ENCODE data around the gene SLC17A9. TPM values are rescaled to one million over a fixed set of nuclear protein-coding genes. Genes with fewer than 3 reads are reported as not detected.

SLC17A9 gene
- total RNA-seq, 1 experiment from 2014 or later, result not detected

GRCh38 chr20:62928246-62928939, 24.1 kb upstream of the SLC17A9 start:
- no peak overlapping the region for H3K4me3 ChIP-seq
- no peaks in the 10 kb centered on the region for H3K9me3 ChIP-seq
- H3K36me3 ChIP-seq, result peaks cover 18% of the 10 kb centered on the region
- H3K27me3 ChIP-seq, result no peaks in the 10 kb centered on the region
- no peak for DNase-seq

- H3K36me3 ChIP-seq, result peaks cover 25% of the 10 kb centered on the region
- no peaks in the 10 kb centered on the region for H3K9me3 ChIP-seq
- no peak for DNase-seq
- H3K27me3 ChIP-seq, result no peaks in the 10 kb centered on the region
- no peak overlapping the region for H3K4me3 ChIP-seq
These were observed 23.4 kb upstream of the SLC17A9 start for GRCh38 chr20:62929051-62929538.

DNA sequence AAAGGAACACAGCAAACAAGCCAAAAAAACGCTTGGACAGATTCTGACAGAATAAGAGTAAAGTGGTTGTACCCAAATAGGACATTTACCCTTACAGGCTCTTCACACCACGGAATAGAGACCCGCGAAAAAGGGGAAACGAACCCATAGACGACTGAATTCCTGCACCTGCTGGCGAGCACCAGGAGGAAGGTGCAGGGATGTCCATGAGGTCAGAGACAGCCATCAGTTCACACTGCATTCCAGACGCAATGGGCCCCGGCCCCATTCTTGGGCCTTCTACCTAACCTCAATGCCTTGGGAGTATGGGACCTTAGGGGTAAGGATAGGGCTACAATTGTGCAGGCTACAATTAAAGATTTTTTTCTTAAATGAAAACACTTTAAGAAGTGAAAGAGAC, 21.0 kb upstream of the SLC17A9 start:
- H3K4me3 ChIP-seq, result no peak overlapping the region
- peaks cover 44% of the 10 kb centered on the region for H3K36me3 ChIP-seq
- no peaks in the 10 kb centered on the region for H3K9me3 ChIP-seq
- no peak for DNase-seq
- no peaks in the 10 kb centered on the region for H3K27me3 ChIP-seq

DNA sequence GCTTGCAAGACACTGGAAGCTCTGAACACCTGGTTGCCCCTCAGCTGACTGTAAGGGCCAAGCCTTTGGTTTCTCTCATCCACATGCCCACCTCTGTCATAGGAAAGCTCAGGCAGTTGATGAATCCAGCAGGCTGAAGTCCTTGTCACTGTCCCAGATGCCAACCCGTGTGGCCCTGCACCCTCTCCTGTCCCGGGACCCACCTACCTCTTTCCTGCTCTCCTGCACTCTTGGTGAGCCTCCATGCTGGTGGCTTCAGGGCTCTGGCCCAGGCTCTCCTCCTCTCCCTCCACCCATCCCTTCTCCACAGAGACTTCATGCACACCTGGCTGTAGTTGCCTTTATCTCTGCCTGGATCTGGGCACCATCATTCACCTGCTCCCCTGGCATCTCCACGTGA, 18.5 kb upstream of the SLC17A9 start:
- Histone ChIP-seq H3K9me3 (no peaks in the 10 kb centered on the region), H3K27me3 (no peaks in the 10 kb centered on the region), H3K4me3 (no peak overlapping the region), H3K36me3 (peaks cover 53% of the 10 kb centered on the region)
- DNase-seq, result no peak

- DNase-seq, result no peak
- H3K36me3 ChIP-seq, result peaks cover 61% of the 10 kb centered on the region
- no peaks in the 10 kb centered on the region for H3K9me3 ChIP-seq
- H3K27me3 ChIP-seq, result no peaks in the 10 kb centered on the region
- H3K4me3 ChIP-seq, result no peak overlapping the region; the same call in 1 of the 2 replicates
These were observed 17.1 kb upstream of the SLC17A9 start for GRCh38 chr20:62935204-62935967.

GRCh38 chr20:62935968-62936585, 16.4 kb upstream of the SLC17A9 start:
- Histone ChIP-seq H3K36me3 (peaks cover 67% of the 10 kb centered on the region), H3K27me3 (no peaks in the 10 kb centered on the region), H3K9me3 (no peaks in the 10 kb centered on the region), H3K4me3 (peak overlapping the region; percentile 100)
- DNase-seq, result no peak

DNA sequence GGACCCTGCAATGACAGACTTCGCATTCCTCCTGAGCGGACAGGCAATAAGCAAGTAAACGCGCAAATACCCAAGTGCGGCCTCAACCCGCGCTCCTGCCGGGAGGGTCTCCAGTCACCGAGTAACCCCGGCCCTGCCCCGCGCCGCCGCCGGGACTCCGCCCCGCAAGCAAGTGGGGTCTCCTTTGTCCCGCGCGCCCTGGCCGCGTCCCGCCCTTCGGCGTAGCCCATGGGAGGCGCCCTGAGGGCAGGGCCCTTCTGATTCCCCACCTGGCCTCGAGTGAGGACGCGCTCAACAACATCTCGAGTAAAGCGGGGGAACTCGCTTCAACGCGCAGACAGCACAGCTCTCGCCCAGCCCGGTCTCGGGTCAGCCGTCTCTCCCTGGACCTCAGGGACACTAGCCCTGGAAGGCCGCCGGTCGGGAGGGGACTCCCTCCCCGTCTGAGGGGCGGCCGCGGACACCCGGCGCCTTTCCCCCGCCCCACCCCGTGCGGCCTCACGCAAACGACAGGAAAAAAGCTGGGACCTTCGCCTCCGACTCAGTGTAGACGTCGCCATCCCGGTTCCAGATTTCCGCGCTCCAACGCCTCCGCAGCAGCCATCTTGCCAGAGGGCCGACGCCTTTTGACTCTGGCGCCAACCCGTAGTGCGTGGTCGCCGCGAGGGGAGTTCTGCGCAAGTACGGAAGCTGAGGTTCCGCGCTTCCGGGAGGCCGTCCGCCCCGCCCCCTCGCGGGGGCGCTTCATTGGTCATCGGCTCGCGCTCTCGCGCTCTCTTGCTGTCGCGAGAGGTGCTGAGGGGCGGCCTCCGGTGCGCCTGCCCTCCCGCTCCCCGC, 15.0 kb upstream of the SLC17A9 start:
- DNase-seq, result peak; percentile 97
- Histone ChIP-seq H3K36me3 (peaks cover 75% of the 10 kb centered on the region), H3K4me3 (peak overlapping the region; percentile 100), H3K9me3 (no peaks in the 10 kb centered on the region), H3K27me3 (no peaks in the 10 kb centered on the region)

DNA sequence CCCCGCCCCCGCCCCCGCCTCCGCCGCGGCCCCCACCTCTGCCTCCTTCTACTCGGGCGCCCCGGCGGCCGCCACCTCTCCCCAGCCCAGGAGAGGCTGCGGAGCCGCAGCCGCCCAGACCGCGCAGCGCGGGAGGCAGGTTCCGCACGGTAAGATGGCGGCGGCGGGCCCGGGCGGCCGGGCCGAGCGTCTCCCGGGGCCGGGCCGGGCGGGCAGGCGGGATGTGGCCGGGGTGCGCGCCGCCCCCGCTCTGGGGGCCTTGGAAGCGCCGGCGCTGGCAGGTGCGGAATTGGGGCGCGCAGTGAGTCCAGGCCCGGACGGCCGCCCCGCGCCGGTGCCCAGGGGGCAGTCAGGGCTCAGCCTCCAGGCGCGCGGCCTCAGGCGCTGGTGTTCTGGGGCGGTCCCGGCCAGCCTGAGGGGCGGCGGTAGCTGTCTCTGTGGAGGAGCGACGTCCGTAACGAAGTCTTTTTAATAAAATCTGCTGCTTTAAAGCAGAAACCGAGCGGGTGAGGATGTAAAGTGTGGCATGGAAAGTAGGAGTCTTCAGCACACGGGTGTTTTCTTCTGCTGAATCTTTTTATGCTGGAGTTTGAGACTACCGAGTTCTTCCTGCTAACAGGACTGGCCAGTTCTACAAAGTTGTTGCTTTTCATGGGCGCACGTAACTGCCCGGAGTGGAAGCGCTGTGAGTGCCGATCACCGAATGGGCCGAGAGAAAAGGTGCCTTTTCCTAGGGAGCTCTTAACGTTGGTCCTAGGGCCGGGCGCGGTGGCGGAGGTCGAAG, 14.2 kb upstream of the SLC17A9 start, which contains the start of gene GID8:
Gene GID8, plus strand, starts transcription at position 43 of the 784 bp plus-strand sequence. CDS start 3,356 bp downstream, outside the sequence.
- Histone ChIP-seq H3K27me3 (no peaks in the 10 kb centered on the region), H3K9me3 (no peaks in the 10 kb centered on the region), H3K4me3 (peak within 1 kb of the TSS; percentile 100), H3K36me3 (peaks cover 77% of the 10 kb centered on the region)
- peak; percentile 56 for DNase-seq

- DNase-seq, result no peak
- Histone ChIP-seq H3K4me3 (no peak overlapping the region), H3K9me3 (no peaks in the 10 kb centered on the region), H3K27me3 (no peaks in the 10 kb centered on the region), H3K36me3 (peaks cover 75% of the 10 kb centered on the region)
These were observed 11.6 kb upstream of the SLC17A9 start for GRCh38 chr20:62940875-62941274.

DNA sequence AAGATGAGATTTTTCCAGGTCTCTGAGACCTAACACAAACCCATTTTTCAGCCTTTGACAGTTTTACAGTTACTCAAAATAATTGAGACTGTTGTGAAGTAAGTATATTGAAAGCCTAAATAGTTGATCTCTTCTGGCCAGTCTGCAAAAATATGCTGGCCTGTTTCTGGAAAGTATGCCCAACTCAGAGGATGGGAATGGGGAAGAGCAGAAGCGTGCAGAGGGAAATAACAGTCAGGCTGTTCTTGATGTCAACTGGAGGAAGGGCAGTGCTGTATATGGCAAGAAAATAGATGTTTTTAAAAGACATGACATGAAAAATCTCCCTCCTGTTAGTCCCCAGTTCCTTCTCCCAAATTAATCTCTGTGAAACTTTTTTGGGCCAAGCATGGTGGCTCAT, 10.7 kb upstream of the SLC17A9 start:
- Histone ChIP-seq H3K27me3 (no peaks in the 10 kb centered on the region), H3K4me3 (no peak overlapping the region), H3K9me3 (no peaks in the 10 kb centered on the region), H3K36me3 (peaks cover 76% of the 10 kb centered on the region)
- DNase-seq, result no peak

GRCh38 chr20:62942456-62942855, 10.1 kb upstream of the SLC17A9 start:
- peaks cover 77% of the 10 kb centered on the region for H3K36me3 ChIP-seq
- no peaks in the 10 kb centered on the region for H3K9me3 ChIP-seq
- H3K27me3 ChIP-seq, result no peaks in the 10 kb centered on the region
- no peak overlapping the region for H3K4me3 ChIP-seq
- DNase-seq, result no peak

GRCh38 chr20:62943396-62943795, 9.1 kb upstream of the SLC17A9 start:
- no peaks in the 10 kb centered on the region for H3K27me3 ChIP-seq
- peaks cover 85% of the 10 kb centered on the region for H3K36me3 ChIP-seq
- H3K4me3 ChIP-seq, result no peak overlapping the region
- DNase-seq, result no peak
- H3K9me3 ChIP-seq, result no peaks in the 10 kb centered on the region

GRCh38 chr20:62944184-62944583, 8.3 kb upstream of the SLC17A9 start:
- no peaks in the 10 kb centered on the region for H3K27me3 ChIP-seq
- peaks cover 90% of the 10 kb centered on the region for H3K36me3 ChIP-seq
- no peaks in the 10 kb centered on the region for H3K9me3 ChIP-seq
- no peak for DNase-seq
- no peak overlapping the region for H3K4me3 ChIP-seq

- Histone ChIP-seq H3K9me3 (no peaks in the 10 kb centered on the region), H3K4me3 (no peak overlapping the region), H3K27me3 (no peaks in the 10 kb centered on the region), H3K36me3 (peaks cover 90% of the 10 kb centered on the region)
- no peak for DNase-seq
These were observed 7.8 kb upstream of the SLC17A9 start for GRCh38 chr20:62944746-62945145.

GRCh38 chr20:62945771-62946339, 6.7 kb upstream of the SLC17A9 start:
- Histone ChIP-seq H3K36me3 (peaks cover 87% of the 10 kb centered on the region), H3K27me3 (no peaks in the 10 kb centered on the region), H3K4me3 (no peak overlapping the region), H3K9me3 (no peaks in the 10 kb centered on the region)
- DNase-seq, result no peak

Data from MG63 (cell line).